Measurements from ENCODE around the gene ACTG1.

Gene ACTG1

DNA sequence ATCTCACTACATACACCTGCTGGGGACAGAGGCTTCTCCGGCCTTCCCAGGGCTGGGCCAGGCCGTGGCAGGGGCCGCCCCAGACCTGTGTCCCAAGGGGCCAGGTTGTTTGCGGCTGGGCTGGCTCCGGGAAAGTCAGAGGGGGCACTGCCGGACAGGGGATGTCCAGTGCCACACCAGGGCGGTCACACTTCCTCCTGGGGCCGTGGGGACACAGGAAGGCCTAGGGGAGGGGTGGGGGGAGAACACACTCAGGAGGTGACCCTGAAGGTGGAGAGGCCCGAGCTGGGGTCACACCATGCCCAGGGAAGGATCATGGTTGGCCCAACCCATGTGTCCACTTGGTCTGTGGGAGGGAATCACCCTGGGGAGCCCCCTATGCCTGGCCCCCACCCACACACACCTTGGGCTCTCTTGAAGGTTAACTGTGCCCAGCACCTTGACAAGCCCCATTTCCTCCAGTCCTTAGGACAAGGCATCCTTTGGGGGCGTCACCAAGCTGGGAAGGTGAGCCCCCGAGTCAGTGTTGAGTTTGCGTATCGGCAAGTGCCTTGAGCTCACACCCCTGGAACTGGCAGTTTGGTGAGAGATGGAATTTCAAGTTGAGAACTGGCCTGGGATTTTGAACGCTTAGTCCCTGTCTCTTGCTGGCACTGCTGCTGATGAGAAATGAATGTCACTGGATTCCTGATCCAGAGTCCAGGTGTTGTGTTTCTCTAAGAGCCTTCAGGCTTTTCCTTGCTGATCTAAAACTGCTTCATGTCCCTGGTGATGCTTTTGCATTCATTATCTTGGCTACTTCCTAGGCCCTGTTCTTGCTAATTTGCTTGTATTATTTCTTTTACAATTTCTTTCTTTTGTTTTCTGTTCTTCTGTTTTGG, 7.7 kb upstream of the ACTG1 start:
- Histone ChIP-seq H3K79me2 (peaks cover 3% of the 10 kb centered on the region), H3K4me2 (ENCODE audit: low read length) (peak overlapping the region; percentile 87), H2AFZ (no peak overlapping the region), H3K27me3 (ENCODE audit: control insufficient read depth, insufficient read depth, low read length) (no peaks in the 10 kb centered on the region), H3K4me3 (ENCODE audit: low read depth, low read length) (peak overlapping the region; percentile 62), H3K27ac (no peak overlapping the region), H3K4me1 (peaks cover 7% of the 10 kb centered on the region), H3K9ac (no peak overlapping the region), H3K9me3 (ENCODE audit: control insufficient read depth, low read length) (no peaks in the 10 kb centered on the region), H3K36me3 (ENCODE audit: control insufficient read depth, insufficient read depth, low read length) (no peaks in the 10 kb centered on the region)
- TF ChIP-seq CTCF (IDR thresholded peaks at IDR 0.05), result no peak

GRCh38 chr17:81519284-81520020, 6.9 kb upstream of the ACTG1 start:
- Histone ChIP-seq H3K36me3 (ENCODE audit: control insufficient read depth, insufficient read depth, low read length) (no peaks in the 10 kb centered on the region), H2AFZ (peak overlapping the region; percentile 89), H3K27ac (peak overlapping the region; percentile 50), H3K79me2 (peaks cover 3% of the 10 kb centered on the region), H3K9ac (peak overlapping the region; percentile 55), H3K4me1 (peaks cover 7% of the 10 kb centered on the region), H3K27me3 (ENCODE audit: control insufficient read depth, insufficient read depth, low read length) (no peaks in the 10 kb centered on the region), H3K9me3 (ENCODE audit: control insufficient read depth, low read length) (no peaks in the 10 kb centered on the region), H3K4me2 (ENCODE audit: low read length) (peak overlapping the region; percentile 87), H3K4me3 (ENCODE audit: low read depth, low read length) (peak overlapping the region; percentile 62)
- TF ChIP-seq CTCF (IDR thresholded peaks at IDR 0.05), result peak; percentile 91

DNA sequence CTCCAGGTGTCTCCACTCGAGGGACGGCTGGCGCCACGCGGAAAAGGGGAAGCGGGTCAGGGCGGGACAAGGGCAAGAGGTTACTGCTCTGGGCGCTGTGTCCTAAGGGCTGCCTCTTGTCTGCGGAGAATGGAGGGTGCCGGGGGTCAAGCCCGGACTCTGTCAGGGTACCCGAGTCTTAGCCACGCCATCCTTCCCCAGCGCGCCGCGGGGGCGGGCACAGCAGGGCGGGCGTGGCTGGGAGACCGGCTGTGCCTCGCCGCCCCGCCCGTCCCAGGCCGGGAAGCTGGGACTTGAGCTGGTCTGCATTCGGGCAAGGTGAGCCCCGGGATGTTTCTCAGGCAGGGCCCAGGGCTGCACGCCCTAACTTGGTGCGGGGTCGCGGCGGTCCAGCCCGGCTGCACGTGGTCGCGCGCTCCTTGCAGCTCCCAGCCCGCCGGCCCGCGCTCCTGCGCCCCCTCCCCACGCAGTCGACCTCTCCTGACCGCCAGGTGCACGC, 6.2 kb upstream of the ACTG1 start:
- Histone ChIP-seq H3K27me3 (ENCODE audit: control insufficient read depth, insufficient read depth, low read length) (no peaks in the 10 kb centered on the region), H3K9ac (peak overlapping the region; percentile 55), H3K9me3 (ENCODE audit: control insufficient read depth, low read length) (no peaks in the 10 kb centered on the region), H2AFZ (peak overlapping the region; percentile 89), H3K79me2 (peaks cover 3% of the 10 kb centered on the region), H3K4me2 (ENCODE audit: low read length) (peak overlapping the region; percentile 87), H3K4me3 (ENCODE audit: low read depth, low read length) (peak overlapping the region; percentile 62), H3K4me1 (peaks cover 7% of the 10 kb centered on the region), H3K36me3 (ENCODE audit: control insufficient read depth, insufficient read depth, low read length) (no peaks in the 10 kb centered on the region), H3K27ac (peak overlapping the region; percentile 50)
- no peak for TF ChIP-seq CTCF (IDR thresholded peaks at IDR 0.05)

DNA sequence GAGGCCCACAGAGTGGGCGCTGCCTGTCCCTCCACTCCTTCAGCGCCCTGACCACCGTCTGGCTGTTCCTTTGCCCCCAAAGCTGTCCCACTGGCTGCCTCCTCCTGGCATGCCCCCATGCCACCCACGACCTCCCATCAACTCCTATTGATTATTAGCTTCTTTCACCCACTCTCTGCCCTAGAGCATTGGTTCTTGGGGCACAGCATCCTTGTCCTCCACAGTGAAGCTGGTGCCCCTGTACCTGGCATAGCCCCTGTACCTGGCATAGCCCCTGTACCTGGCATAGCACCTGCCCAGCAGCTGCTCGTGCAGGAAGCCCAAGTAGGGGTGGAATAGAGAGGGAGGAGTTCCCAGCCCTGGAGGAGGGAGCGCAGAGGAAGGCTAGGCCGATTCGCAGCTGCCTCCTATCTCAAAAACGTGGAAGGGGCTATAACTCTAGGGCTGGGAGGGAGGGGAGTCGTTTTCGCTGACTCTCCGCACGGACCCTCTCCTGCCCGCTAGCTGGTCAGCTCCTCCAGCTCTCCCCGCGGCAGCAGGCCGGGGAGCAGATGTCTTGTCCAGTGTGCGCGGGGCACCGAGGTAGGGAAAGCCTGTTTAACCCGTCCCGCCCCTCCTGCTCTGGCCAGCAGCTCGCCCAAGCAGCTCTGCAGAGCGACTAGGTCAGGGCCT, 5.7 kb upstream of the ACTG1 start:
- Histone ChIP-seq H3K4me3 (ENCODE audit: low read depth, low read length) (peak overlapping the region; percentile 62), H3K27me3 (ENCODE audit: control insufficient read depth, insufficient read depth, low read length) (no peaks in the 10 kb centered on the region), H3K9me3 (ENCODE audit: control insufficient read depth, low read length) (no peaks in the 10 kb centered on the region), H3K4me2 (ENCODE audit: low read length) (peak overlapping the region; percentile 87), H3K9ac (no peak overlapping the region), H3K79me2 (peaks cover 3% of the 10 kb centered on the region), H3K4me1 (peaks cover 7% of the 10 kb centered on the region), H3K36me3 (ENCODE audit: control insufficient read depth, insufficient read depth, low read length) (no peaks in the 10 kb centered on the region), H2AFZ (peak overlapping the region; percentile 89), H3K27ac (peak overlapping the region; percentile 50)
- TF ChIP-seq CTCF (IDR thresholded peaks at IDR 0.05), result no peak
